IMR-90 (cell line): ENCODE data around the gene CFDP1. TPM values are rescaled to one million over a fixed set of nuclear protein-coding genes. Genes with fewer than 3 reads are reported as not detected.
A peak's percentile ranks its signal among the peaks of the same experiment; 100 is the strongest.

Experiments used
- ATAC-seq: fragments of 200-7000 bp; cut with Tn5 transposase; 2 replicates; pipeline ENCODE4 v1.9.1; 2020; ENCODE audit warnings: low read depth, mild to moderate bottlenecking, moderate library complexity
- BruUV-seq: library from RNA; stranded (reverse); fragments of 400-500 nt; replicated peaks from 2 replicates; lab custom pipeline; 2021; lab: Mats Ljungman, UMichigan
- CTCF ChIA-PET: fragments of 300-600 bp; formaldehyde crosslinking; extraction: SDS; loops from one replicate; lab custom pipeline; 2021; ENCODE audit warnings: antibody characterized with exemption; lab: Yijun Ruan, JAX
- POLR2A ChIA-PET: fragments of 300-600 bp; sonication (Branson Sonifier 250); formaldehyde crosslinking; loops from one replicate; lab custom pipeline; 2022; ENCODE audit warnings: antibody characterized with exemption; ENCODE audit not compliant: unreplicated experiment; lab: Charles Lee
- DNase-seq: peaks from one replicate; pipeline ENCODE4 v3.0.0; 2013
- H2AFZ ChIP-seq: replicated peaks from 2 replicates; pipeline ENCODE3; 2013; ENCODE audit warnings: low read length, mild to moderate bottlenecking; ENCODE audit not compliant: poor library complexity
- H2AK5ac ChIP-seq: 2 replicates; pipeline ENCODE4 v1.6.1; 2013; ENCODE audit warnings: low read depth, low read length, inconsistent platforms
- H2AK9ac ChIP-seq: replicated peaks from 2 replicates; pipeline ENCODE3; 2013; ENCODE audit warnings: mild to moderate bottlenecking, low read depth, low read length, moderate library complexity; ENCODE audit not compliant: poor library complexity
- H2BK120ac ChIP-seq: 2 replicates; pipeline ENCODE4 v1.6.1; 2013; ENCODE audit warnings: low read depth, low read length, inconsistent platforms
- H2BK15ac ChIP-seq: 3 replicates; pipeline ENCODE4 v1.6.1; 2013; ENCODE audit warnings: low read depth, low read length, inconsistent platforms
- H2BK20ac ChIP-seq: 2 replicates; pipeline ENCODE4 v1.6.1; 2013; ENCODE audit warnings: low read depth, mild to moderate bottlenecking, inconsistent platforms, low read length, moderate library complexity
- H2BK5ac ChIP-seq: 2 replicates; pipeline ENCODE4 v1.6.1; 2013; ENCODE audit warnings: mild to moderate bottlenecking, low read depth, low read length, inconsistent platforms; ENCODE audit not compliant: poor library complexity, severe bottlenecking
- H3K14ac ChIP-seq: replicated peaks from 2 replicates; pipeline ENCODE4 v1.6.1; 2013; ENCODE audit warnings: low read depth, low read length, inconsistent platforms
- H3K18ac ChIP-seq: 2 replicates; pipeline ENCODE4 v1.6.1; 2013; ENCODE audit warnings: low read depth, low read length, control low read depth
- H3K23ac ChIP-seq: 2 replicates; pipeline ENCODE4 v1.6.1; 2013; ENCODE audit warnings: low read depth, low read length, inconsistent platforms
- H3K27ac ChIP-seq: 2 replicates; pipeline ENCODE4 v1.5.1; 2013; ENCODE audit warnings: mild to moderate bottlenecking, control low read depth, low read length; ENCODE audit not compliant: insufficient read depth
- H3K27me3 ChIP-seq: 2 replicates; pipeline ENCODE4 v1.6.1; 2013; ENCODE audit warnings: low read length; ENCODE audit not compliant: control insufficient read depth, insufficient read depth
- H3K36me3 ChIP-seq: 2 replicates; pipeline ENCODE4 v1.6.1; 2013; ENCODE audit warnings: low read length, mixed read lengths; ENCODE audit not compliant: control insufficient read depth, insufficient read depth
- H3K4ac ChIP-seq: 2 replicates; pipeline ENCODE4 v1.6.1; 2013; ENCODE audit warnings: low read depth, low read length, inconsistent platforms
- H3K4me1 ChIP-seq: 2 replicates; pipeline ENCODE4 v1.6.1; 2013; ENCODE audit warnings: low read length, mixed read lengths; ENCODE audit not compliant: control insufficient read depth, insufficient read depth
- H3K4me2 ChIP-seq: 2 replicates; pipeline ENCODE4 v1.6.1; 2013; ENCODE audit warnings: low read depth, mild to moderate bottlenecking, control low read depth, low read length, moderate library complexity
- H3K4me3 ChIP-seq: 2 replicates; pipeline ENCODE4 v1.5.1; 2013; ENCODE audit warnings: low read depth, mild to moderate bottlenecking, control low read depth, low read length, moderate library complexity; ENCODE audit not compliant: insufficient read depth
- H3K56ac ChIP-seq: 2 replicates; pipeline ENCODE4 v1.6.1; 2013; ENCODE audit warnings: low read length, inconsistent platforms; ENCODE audit not compliant: insufficient read depth; ENCODE audit errors: extremely low read depth
- H3K79me1 ChIP-seq, 2 experiments: 2 replicates each; pipeline ENCODE4 v1.6.1; 2013; ENCODE audit warnings: low read length in 2 of 2, inconsistent platforms in 1 of 2, low read depth in 1 of 2
- H3K9ac ChIP-seq: 2 replicates; pipeline ENCODE4 v1.6.1; 2013; ENCODE audit warnings: low read depth, low read length, control low read depth
- H3K9me1 ChIP-seq: 2 replicates; pipeline ENCODE4 v1.6.1; 2013; ENCODE audit warnings: low read length, inconsistent platforms; ENCODE audit not compliant: insufficient read depth
- H3K9me3 ChIP-seq: 2 replicates; pipeline ENCODE4 v1.6.1; 2013; ENCODE audit warnings: low read length; ENCODE audit not compliant: control insufficient read depth, insufficient read depth
- H4K20me1 ChIP-seq: 2 replicates; pipeline ENCODE4 v1.6.1; 2013; ENCODE audit warnings: low read length, inconsistent platforms; ENCODE audit not compliant: insufficient read depth
- H4K5ac ChIP-seq: 2 replicates; pipeline ENCODE4 v1.6.1; 2013; ENCODE audit warnings: mild to moderate bottlenecking, low read depth, low read length, control low read depth
- H4K8ac ChIP-seq, 2 experiments: 2 replicates each; pipeline ENCODE4 v1.6.1; 2013; ENCODE audit warnings: low read depth in 2 of 2, low read length in 2 of 2, control low read depth in 1 of 2, inconsistent platforms in 1 of 2
- H4K91ac ChIP-seq: 2 replicates; pipeline ENCODE4 v1.6.1; 2013; ENCODE audit warnings: low read depth, low read length, inconsistent platforms; ENCODE audit not compliant: insufficient read depth
- CTCF ChIP-seq: conservative IDR thresholded peaks from 2 replicates; pipeline ENCODE4 v1.5.1; 2012; ENCODE audit warnings: mild to moderate bottlenecking, low read depth, low read length, improper control_type of control experiment
- MXI1 ChIP-seq: IDR thresholded peaks from 2 replicates; pipeline ENCODE4 v1.6.1; 2012; ENCODE audit warnings: low read depth, mild to moderate bottlenecking, low read length, moderate library complexity, borderline replicate concordance
- RAD21 ChIP-seq: IDR thresholded peaks from 2 replicates; pipeline ENCODE4 v1.6.1; 2012; ENCODE audit warnings: low read length, improper control_type of control experiment
- WGBS, 2 experiments: methylation state at CpG; one replicate each; pipeline versions ENCODE4 v1.1.5 to v1.1.7; 2013; ENCODE audit warnings: missing lambda C conversion rate in 2 of 2; ENCODE audit not compliant: insufficient read length in 1 of 2; ENCODE audit errors: extremely low coverage in 2 of 2; 5-methylcytosine and 5-hydroxymethylcytosine counted together
- dilution Hi-C: fragments of 300-500 bp; cut with HindIII; formaldehyde crosslinking; loops from one replicate; pipeline ENCODE4 v1.14.3; 2018; ENCODE audit warnings: low sequenced_read_pairs; ENCODE audit not compliant: unreplicated experiment
- in situ Hi-C: fragments of 300-500 bp; cut with MboI; formaldehyde crosslinking; loops from 3 replicates; pipeline ENCODE4 v1.14.3; 2019; ENCODE audit warnings: low sequenced_read_pairs, inconsistent platforms, mixed read lengths
- intact Hi-C: fragments of 100-400 bp; cut with micrococcal nuclease; formaldehyde crosslinking; loops from 2 replicates; pipeline ENCODE4 v1.10.0; 2022
- polyA plus RNA-seq, 3 experiments: library from polyadenylated mRNA; depleted of rRNA; stranded (reverse); fragments of >200 nt; gene quantifications; 2 replicates each; pipeline ENCODE4 v1.2.3, GENCODE V29; 2012; ENCODE audit warnings: low replicate concordance in 1 of 3
- total RNA-seq: library from RNA; depleted of rRNA; stranded (reverse); fragments of >200 nt; gene quantifications from 2 replicates; pipeline ENCODE4 v1.2.3, GENCODE V29; 2012

CFDP1 gene
- total and polyA plus RNA-seq, 2 of the 4 experiments (the other 2 are of a cell fraction): 15.6 to 38.7 TPM

- TF ChIP-seq RAD21: no peak; the same call in 1 of the 2 replicates
These were observed 52.4 kb downstream of the CFDP1 start (continued) for GRCh38 chr16:75380870-75381269.

- no peak for TF ChIP-seq MXI1
- TF ChIP-seq CTCF: no peak
- CTCF ChIA-PET: interaction anchor here (0.6 to 1.1 kb wide), 3 partner anchors 22 to 146 kb away, joined by 3 to 4 read pairs (median 3); no protein-coding TSS in a partner anchor
- Histone ChIP-seq H2BK120ac (peak overlapping the region; percentile 68; the same call in 1 of the 2 replicates), H4K20me1 (no peaks in the 10 kb centered on the region), H3K36me3 (peaks cover 1% of the 10 kb centered on the region; the same call in 1 of the 2 replicates), H4K8ac (peak overlapping the region; percentile 62 to 71; a peak in 3 of 4 replicates), H2BK15ac (peak overlapping the region; percentile 91; the same call in 2 of the 3 replicates), H2BK20ac (peak overlapping the region; percentile 61; the same call in 1 of the 2 replicates), H3K27me3 (no peaks in the 10 kb centered on the region), H3K27ac (peak overlapping the region; percentile 54; the same call in 1 of the 2 replicates), H3K56ac (no peak overlapping the region), H3K79me1 (peaks cover 22 to 50% of the 10 kb centered on the region in 2 experiments; a peak in 3 of 4 replicates), H2AK9ac (no peak overlapping the region), H3K4me1 (peaks cover 25% of the 10 kb centered on the region), H3K4me2 (peak overlapping the region; percentile 33; the same call in 1 of the 2 replicates), H3K18ac (peak overlapping the region; percentile 89; the same call in 1 of the 2 replicates), H4K91ac (no peak overlapping the region; the same call in 1 of the 2 replicates), H3K4me3 (no peak overlapping the region), H3K4ac (peak overlapping the region; percentile 58; the same call in 1 of the 2 replicates), H3K9ac (peak overlapping the region; percentile 56; the same call in 1 of the 2 replicates), H2AK5ac (peak overlapping the region; percentile 61; the same call in 1 of the 2 replicates), H3K9me3 (no peaks in the 10 kb centered on the region), H3K9me1 (peaks cover 19% of the 10 kb centered on the region), H2BK5ac (peak overlapping the region; percentile 59), H3K23ac (peak overlapping the region; percentile 0; the same call in 1 of the 2 replicates), H3K14ac (peak overlapping the region; percentile 55), H2AFZ (no peak overlapping the region), H4K5ac (peak overlapping the region; percentile 84; the same call in 1 of the 2 replicates)
- BruUV-seq: no TSS peak
- DNase-seq: no peak
- POLR2A ChIA-PET: no interaction called here
- in situ Hi-C loops: no loop called here
- dilution Hi-C loops: no loop called here
- intact Hi-C loops: loop anchor here (5.0 kb wide), 2 partner anchors 38 to 128 kb away; partner anchors contain the start of gene BCAR1
- no peak for ATAC-seq
- WGBS, 2 experiments: no CpG with 5 or more reads among the region's 10 CpGs
These were observed 53.1 kb downstream of the CFDP1 start for GRCh38 chr16:75379911-75380847.
